ENCODE results near the gene RASAL2. TPM values are rescaled to one million over a fixed set of nuclear protein-coding genes. Genes with fewer than 3 reads are reported as not detected.

Gene RASAL2
- total RNA-seq, 4 donors from 2014 or later = 31.8 to 48.3 (median 37.8) TPM

- Histone ChIP-seq H3K27me3 (no peaks in the 10 kb centered on the region), H3K9me3 (no peaks in the 10 kb centered on the region), H3K4me1 (peaks cover 52% of the 10 kb centered on the region), H3K36me3 (no peaks in the 10 kb centered on the region), H3K27ac (no peak overlapping the region), H3K4me3 (peak overlapping the region; percentile 98)
- no peak for DNase-seq (ENCODE audit: low spot score in 2 of 2)
- 76% methylated on average over 3 of the region's 3 CpGs for WGBS
- TF ChIP-seq POLR2AphosphoS5 (IDR thresholded peaks at IDR 0.05) (no peak), EP300 (IDR thresholded peaks at IDR 0.05) (no peak), POLR2A (IDR thresholded peaks at IDR 0.05) (no peak), CTCF (IDR thresholded peaks at IDR 0.05) (no peak)
These were observed 2.5 kb downstream of the RASAL2 start for GRCh38 chr1:178096421-178096820.

- Histone ChIP-seq H3K9me3 (no peaks in the 10 kb centered on the region), H3K4me3 (no peak overlapping the region)
These were observed 4.4 kb downstream of the RASAL2 start for GRCh38 chr1:178098262-178098661.

GRCh38 chr1:178101266-178101630 is 7.3 kb downstream of the RASAL2 start:
- Histone ChIP-seq H3K9me3 (no peaks in the 10 kb centered on the region), H3K4me1 (peaks cover 28% of the 10 kb centered on the region), H3K36me3 (no peaks in the 10 kb centered on the region), H3K27ac (no peak overlapping the region), H3K27me3 (no peaks in the 10 kb centered on the region), H3K4me3 (no peak overlapping the region)
- DNase-seq (ENCODE audit: low spot score in 2 of 2) = no peak
- no peak for TF ChIP-seq EP300 (IDR thresholded peaks at IDR 0.05)
- no peak for TF ChIP-seq POLR2A (IDR thresholded peaks at IDR 0.05)
- TF ChIP-seq CTCF (IDR thresholded peaks at IDR 0.05) = no peak
- no peak for TF ChIP-seq POLR2AphosphoS5 (IDR thresholded peaks at IDR 0.05)
- 59% methylated on average over 2 of the region's 2 CpGs for WGBS

More at GRCh38 chr1:178098262-178098661, 4.4 kb downstream of the RASAL2 start:
- H3K27ac ChIP-seq = no peak overlapping the region
- DNase-seq (ENCODE audit: low spot score in 2 of 2) = no peak
- 59% methylated on average over 3 of the region's 3 CpGs for WGBS
- H3K27me3 ChIP-seq = no peaks in the 10 kb centered on the region
- peaks cover 43% of the 10 kb centered on the region for H3K4me1 ChIP-seq
- no peaks in the 10 kb centered on the region for H3K36me3 ChIP-seq
- no peak for TF ChIP-seq CTCF (IDR thresholded peaks at IDR 0.05)
- no peak for TF ChIP-seq POLR2A (IDR thresholded peaks at IDR 0.05)

- no peak for DNase-seq (ENCODE audit: low spot score in 2 of 2)
- Histone ChIP-seq H3K4me1 (peaks cover 28% of the 10 kb centered on the region), H3K27me3 (no peaks in the 10 kb centered on the region), H3K27ac (no peak overlapping the region), H3K36me3 (no peaks in the 10 kb centered on the region), H3K9me3 (no peaks in the 10 kb centered on the region), H3K4me3 (no peak overlapping the region)
- TF ChIP-seq POLR2AphosphoS5 (IDR thresholded peaks at IDR 0.05) = no peak
- no peak for TF ChIP-seq CTCF (IDR thresholded peaks at IDR 0.05)
- TF ChIP-seq POLR2A (IDR thresholded peaks at IDR 0.05) = no peak
- WGBS = 41% methylated on average over 1 of the region's 1 CpG
These were observed 7.8 kb downstream of the RASAL2 start for GRCh38 chr1:178101654-178102053.

- TF ChIP-seq POLR2A (IDR thresholded peaks at IDR 0.05) (no peak), POLR2AphosphoS5 (IDR thresholded peaks at IDR 0.05) (no peak), EP300 (IDR thresholded peaks at IDR 0.05) (no peak), CTCF (IDR thresholded peaks at IDR 0.05) (no peak)
- WGBS = 95% methylated on average over 4 of the region's 4 CpGs
- H3K9me3 ChIP-seq = no peaks in the 10 kb centered on the region
- H3K4me1 ChIP-seq = peaks cover 23% of the 10 kb centered on the region
- H3K4me3 ChIP-seq = no peak overlapping the region
- H3K27me3 ChIP-seq = no peaks in the 10 kb centered on the region
- H3K36me3 ChIP-seq = no peaks in the 10 kb centered on the region
- no peak for DNase-seq (ENCODE audit: low spot score in 2 of 2)
- H3K27ac ChIP-seq = no peak overlapping the region
These were observed 8.3 kb downstream of the RASAL2 start for GRCh38 chr1:178102218-178102617.

Data from suprapubic skin (tissue), 4 donors.